ENCODE data around the gene CLGN. TPM values are rescaled to one million over a fixed set of nuclear protein-coding genes. Genes with fewer than 3 reads are reported as not detected.

CLGN gene
- total RNA-seq, 1 experiment from 2014 or later: 9.6 TPM

GRCh38 chr4:140353786-140354185 lies 73.7 kb downstream of the CLGN start:
- Histone ChIP-seq H3K9ac (ENCODE audit: low read length) (no peak overlapping the region), H3K4me1 (ENCODE audit: insufficient read depth, low read length) (no peaks in the 10 kb centered on the region), H3K36me3 (ENCODE audit: low read depth, low read length) (no peaks in the 10 kb centered on the region), H3K4me3 (ENCODE audit: low read length) (no peak overlapping the region), H3F3A (ENCODE audit: low read length, unreplicated experiment) (no peaks in the 10 kb centered on the region), H3K27me3 (ENCODE audit: low read length) (no peaks in the 10 kb centered on the region), H3K9me3 (ENCODE audit: low read length) (no peaks in the 10 kb centered on the region), H4K20me1 (ENCODE audit: low read length) (no peaks in the 10 kb centered on the region), H2AFZ (ENCODE audit: low read length) (no peak overlapping the region), H3K27ac (ENCODE audit: low read length) (no peak overlapping the region), H3K4me2 (ENCODE audit: low read length) (no peak overlapping the region), H3K79me2 (ENCODE audit: low read length) (no peaks in the 10 kb centered on the region), H3K9me2 (replicated peaks; ENCODE audit: low read length) (no peaks in the 10 kb centered on the region)
- TF ChIP-seq EZH2 (IDR thresholded peaks at IDR 0.05; ENCODE audit: low read length, unreplicated experiment) (no peak), EZH2phosphoT487 (IDR thresholded peaks at IDR 0.05; ENCODE audit: borderline replicate concordance, low read length) (no peak), CTCF (conservative IDR thresholded peaks at IDR 0.05; ENCODE audit: low read depth, low read length) (no peak)
- no peak for ATAC-seq
- ChIA-PET CTCF (no interaction called here), POLR2A (ENCODE audit: unreplicated experiment) (no interaction called here)
- DNase-seq: no peak
- no TSS peak for BruUV-seq (replicated peaks)
- intact Hi-C loops (cut with micrococcal nuclease): no loop called here

DNA sequence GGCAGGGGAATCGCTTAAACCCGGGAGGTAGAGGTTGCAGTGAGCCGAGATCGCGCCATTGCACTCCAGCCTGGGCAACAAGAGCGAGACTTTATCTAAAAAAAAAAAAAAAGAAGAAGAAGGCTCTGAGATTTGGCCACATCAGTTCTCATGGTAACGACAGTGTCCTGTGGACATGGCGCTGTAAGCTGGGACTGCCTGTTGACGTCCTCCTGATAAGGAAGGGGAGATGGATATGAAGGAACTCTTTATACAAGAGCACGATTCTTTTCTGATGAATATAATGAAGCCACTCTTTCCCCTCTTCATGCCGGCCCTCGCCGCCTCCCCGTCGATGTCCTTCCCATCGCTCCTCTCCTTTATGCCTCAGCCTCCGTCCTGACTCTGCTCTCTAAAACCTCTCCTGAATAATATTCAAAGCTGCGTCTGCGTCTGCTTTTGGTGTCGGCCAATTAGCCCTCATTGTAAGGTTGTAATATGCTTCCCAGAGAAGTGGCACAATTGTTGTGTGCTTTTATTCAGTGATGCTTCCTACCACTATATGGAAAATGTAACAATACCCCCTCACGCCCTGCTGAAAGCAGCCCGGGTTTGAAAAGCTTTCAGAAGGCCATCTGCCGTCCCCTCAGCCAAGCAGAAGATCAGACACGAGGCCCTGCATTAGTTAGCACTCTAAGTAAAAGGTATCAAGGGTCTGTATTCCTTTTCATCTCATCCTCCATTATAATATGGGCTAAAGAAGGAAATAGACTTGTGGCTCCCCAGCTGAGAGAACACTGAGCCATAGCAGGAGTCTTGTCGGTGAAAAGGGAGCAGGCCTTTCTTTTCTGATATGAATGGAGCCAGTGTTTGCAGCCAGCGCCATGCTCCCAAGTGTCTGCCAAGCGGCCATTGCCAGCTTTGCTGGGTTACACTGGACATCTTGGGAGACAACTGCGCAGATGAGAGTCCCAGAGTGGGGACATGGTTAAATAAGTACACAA lies 76.1 kb downstream of the CLGN start:
- H3K4me3 ChIP-seq (ENCODE audit: low read length): no peak overlapping the region
- intact Hi-C loops (cut with micrococcal nuclease): no loop called here
- H3K9me2 ChIP-seq (replicated peaks; ENCODE audit: low read length): no peaks in the 10 kb centered on the region
- no peak for DNase-seq
- H3K4me1 ChIP-seq (ENCODE audit: insufficient read depth, low read length): no peaks in the 10 kb centered on the region
- H3K36me3 ChIP-seq (ENCODE audit: low read depth, low read length): no peaks in the 10 kb centered on the region
- ATAC-seq: no peak
- no peaks in the 10 kb centered on the region for H3K9me3 ChIP-seq (ENCODE audit: low read length)
- no peak overlapping the region for H3K27ac ChIP-seq (ENCODE audit: low read length)
- ChIA-PET POLR2A (ENCODE audit: unreplicated experiment) (no interaction called here), CTCF (no interaction called here)
- TF ChIP-seq EZH2phosphoT487 (IDR thresholded peaks at IDR 0.05; ENCODE audit: borderline replicate concordance, low read length) (no peak), EZH2 (IDR thresholded peaks at IDR 0.05; ENCODE audit: low read length, unreplicated experiment) (no peak), CTCF (conservative IDR thresholded peaks at IDR 0.05; ENCODE audit: low read depth, low read length) (no peak)
- no peaks in the 10 kb centered on the region for H3K79me2 ChIP-seq (ENCODE audit: low read length)
- no peaks in the 10 kb centered on the region for H4K20me1 ChIP-seq (ENCODE audit: low read length)
- H2AFZ ChIP-seq (ENCODE audit: low read length): no peak overlapping the region
- no peak overlapping the region for H3K4me2 ChIP-seq (ENCODE audit: low read length)
- no peaks in the 10 kb centered on the region for H3F3A ChIP-seq (ENCODE audit: low read length, unreplicated experiment)
- no TSS peak for BruUV-seq (replicated peaks)
- no peak overlapping the region for H3K9ac ChIP-seq (ENCODE audit: low read length)
- H3K27me3 ChIP-seq (ENCODE audit: low read length): no peaks in the 10 kb centered on the region

- DNase-seq (no peak), ATAC-seq (no peak)
- Histone ChIP-seq H4K20me1 (ENCODE audit: low read length) (no peaks in the 10 kb centered on the region), H3K4me1 (ENCODE audit: insufficient read depth, low read length) (no peaks in the 10 kb centered on the region), H3K36me3 (ENCODE audit: low read depth, low read length) (no peaks in the 10 kb centered on the region), H3K4me2 (ENCODE audit: low read length) (no peak overlapping the region), H3K9ac (ENCODE audit: low read length) (no peak overlapping the region), H2AFZ (ENCODE audit: low read length) (no peak overlapping the region), H3K9me3 (ENCODE audit: low read length) (no peaks in the 10 kb centered on the region), H3F3A (ENCODE audit: low read length, unreplicated experiment) (no peaks in the 10 kb centered on the region), H3K9me2 (replicated peaks; ENCODE audit: low read length) (no peaks in the 10 kb centered on the region), H3K79me2 (ENCODE audit: low read length) (no peaks in the 10 kb centered on the region), H3K27me3 (ENCODE audit: low read length) (no peaks in the 10 kb centered on the region), H3K27ac (ENCODE audit: low read length) (no peak overlapping the region), H3K4me3 (ENCODE audit: low read length) (no peak overlapping the region)
- intact Hi-C loops (cut with micrococcal nuclease): no loop called here
- CTCF ChIA-PET: no interaction called here
- POLR2A ChIA-PET (ENCODE audit: unreplicated experiment): no interaction called here
- BruUV-seq (replicated peaks): no TSS peak
- TF ChIP-seq EZH2phosphoT487 (IDR thresholded peaks at IDR 0.05; ENCODE audit: borderline replicate concordance, low read length): no peak
- TF ChIP-seq EZH2 (IDR thresholded peaks at IDR 0.05; ENCODE audit: low read length, unreplicated experiment): no peak
- TF ChIP-seq CTCF (conservative IDR thresholded peaks at IDR 0.05; ENCODE audit: low read depth, low read length): no peak
Observed at GRCh38 chr4:140349816-140350215, 77.6 kb downstream of the CLGN start.

All from PC-3 (cell line).